CD4-positive, alpha-beta T cell treated with Interleukin-17A for 4 hours (primary cell): ENCODE measurements around the gene URAD.
A peak's percentile ranks its signal among the peaks of the same experiment; 100 is the strongest.

ENCODE experiments used
- DNase-seq: peaks from one replicate; pipeline ENCODE4 v3.0.0-alpha.2; 2020; ENCODE audit warnings: mixed read lengths

URAD gene

GRCh38 chr13:27997904-27998522 is 9.5 kb upstream of the URAD start:
- DNase-seq: peak; percentile 30

GRCh38 chr13:27991881-27992280 is 3.4 kb upstream of the URAD start:
- no peak for DNase-seq

GRCh38 chr13:27985600-27985999 is 2.9 kb downstream of the URAD start:
- no peak for DNase-seq

GRCh38 chr13:27982361-27982760 is 6.1 kb downstream of the URAD start:
- DNase-seq: no peak

- no peak for DNase-seq
Measured at GRCh38 chr13:27981006-27981708, 7.3 kb downstream of the URAD start.

- DNase-seq: no peak
Measured at GRCh38 chr13:27980280-27980998, 8.1 kb downstream of the URAD start.

- no peak for DNase-seq
Measured at GRCh38 chr13:27979765-27980279, 8.7 kb downstream of the URAD start.

GRCh38 chr13:27979001-27979643 is 9.4 kb downstream of the URAD start:
- no peak for DNase-seq

GRCh38 chr13:27978301-27978968 is 10.1 kb downstream of the URAD start:
- no peak for DNase-seq

GRCh38 chr13:27977476-27978300 is 10.8 kb downstream of the URAD start:
- no peak for DNase-seq

- DNase-seq: no peak
Measured at GRCh38 chr13:27976362-27977091, 12.0 kb downstream of the URAD start.

- DNase-seq: no peak
Measured at GRCh38 chr13:27975564-27976361, 12.7 kb downstream of the URAD start.

- no peak for DNase-seq
Measured at GRCh38 chr13:27973961-27974662, 14.4 kb downstream of the URAD start.

GRCh38 chr13:27973291-27973690 is 15.2 kb downstream of the URAD start:
- DNase-seq: no peak

GRCh38 chr13:27972478-27972820 is 16.0 kb downstream of the URAD start:
- no peak for DNase-seq

- DNase-seq: no peak
Measured at GRCh38 chr13:27971776-27972477, 16.6 kb downstream of the URAD start.

GRCh38 chr13:27971236-27971645 is 17.3 kb downstream of the URAD start:
- DNase-seq: no peak

- DNase-seq: no peak
Measured at GRCh38 chr13:27970382-27971235, 17.9 kb downstream of the URAD start.
